ENCODE data around the gene KRTAP10-8.

KRTAP10-8 gene

DNA sequence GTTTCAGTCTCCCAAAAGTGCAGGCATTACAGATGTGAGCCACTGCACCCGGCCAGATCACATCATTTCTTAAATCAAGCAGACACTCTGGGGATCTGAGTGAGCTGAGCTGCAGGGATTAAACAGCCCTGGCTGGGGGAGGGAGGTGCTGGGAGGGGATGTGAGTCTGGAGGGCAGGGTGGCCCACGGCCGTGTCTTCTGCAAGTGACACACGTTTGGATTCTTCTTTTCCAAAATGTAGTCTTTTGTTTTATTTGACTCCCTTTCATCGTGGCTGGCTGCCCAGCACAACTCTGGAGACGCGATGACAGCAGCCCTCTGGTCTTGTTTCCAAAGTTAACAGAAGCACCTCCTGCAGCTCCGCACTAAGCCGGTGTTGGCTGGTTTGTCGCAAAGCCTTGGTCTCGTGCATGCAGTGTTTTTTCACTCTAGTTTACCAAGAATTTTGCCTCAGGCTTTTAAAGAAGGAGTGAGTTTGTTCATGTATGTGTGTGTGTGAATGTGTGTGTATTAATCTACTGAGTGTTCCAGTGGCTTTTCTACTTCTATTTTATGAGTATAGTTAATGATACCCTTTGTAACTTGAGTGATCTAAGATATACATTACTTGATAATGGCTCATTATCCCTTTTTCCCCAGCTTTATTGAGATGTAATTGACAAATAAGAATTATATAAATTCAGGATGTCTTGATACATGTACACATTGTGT lies 28.6 kb upstream of the KRTAP10-8 start:
- no peak for DNase-seq
- Histone ChIP-seq H3K27ac (no peak overlapping the region), H3K4me3 (ENCODE audit: low read depth, low read length) (no peak overlapping the region), H3K27me3 (replicated peaks) (no peaks in the 10 kb centered on the region), H3K36me3 (replicated peaks) (no peaks in the 10 kb centered on the region)
- in situ Hi-C loops (cut with HindIII; ENCODE audit: low pct_ligation_motif_present, low sequenced_read_pairs), result no loop called here
- TF ChIP-seq, protein P1, sequence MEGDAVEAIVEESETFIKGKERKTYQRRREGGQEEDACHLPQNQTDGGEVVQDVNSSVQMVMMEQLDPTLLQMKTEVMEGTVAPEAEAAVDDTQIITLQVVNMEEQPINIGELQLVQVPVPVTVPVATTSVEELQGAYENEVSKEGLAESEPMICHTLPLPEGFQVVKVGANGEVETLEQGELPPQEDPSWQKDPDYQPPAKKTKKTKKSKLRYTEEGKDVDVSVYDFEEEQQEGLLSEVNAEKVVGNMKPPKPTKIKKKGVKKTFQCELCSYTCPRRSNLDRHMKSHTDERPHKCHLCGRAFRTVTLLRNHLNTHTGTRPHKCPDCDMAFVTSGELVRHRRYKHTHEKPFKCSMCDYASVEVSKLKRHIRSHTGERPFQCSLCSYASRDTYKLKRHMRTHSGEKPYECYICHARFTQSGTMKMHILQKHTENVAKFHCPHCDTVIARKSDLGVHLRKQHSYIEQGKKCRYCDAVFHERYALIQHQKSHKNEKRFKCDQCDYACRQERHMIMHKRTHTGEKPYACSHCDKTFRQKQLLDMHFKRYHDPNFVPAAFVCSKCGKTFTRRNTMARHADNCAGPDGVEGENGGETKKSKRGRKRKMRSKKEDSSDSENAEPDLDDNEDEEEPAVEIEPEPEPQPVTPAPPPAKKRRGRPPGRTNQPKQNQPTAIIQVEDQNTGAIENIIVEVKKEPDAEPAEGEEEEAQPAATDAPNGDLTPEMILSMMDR (IDR thresholded peaks at IDR 0.05; ENCODE audit: low read depth, low read length, missing control alignments), result no peak

DNA sequence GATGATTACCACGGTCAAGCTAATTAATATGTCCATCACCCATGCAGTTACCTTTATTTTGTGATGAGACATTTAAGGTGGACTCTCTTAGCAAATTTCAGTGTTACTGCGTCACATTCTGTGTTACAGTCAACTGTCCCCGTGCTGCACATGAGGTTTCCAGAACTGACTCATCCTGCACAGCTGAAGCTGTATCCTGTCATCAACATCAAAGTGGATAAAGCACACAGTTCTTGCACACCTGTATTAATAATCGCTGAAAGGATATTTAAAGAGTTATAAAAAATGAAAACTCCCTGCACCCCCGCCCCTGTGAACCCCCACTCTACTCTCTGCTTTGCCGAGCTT lies 28.1 kb upstream of the KRTAP10-8 start:
- Histone ChIP-seq H3K4me3 (ENCODE audit: low read depth, low read length) (no peak overlapping the region), H3K27ac (no peak overlapping the region), H3K27me3 (replicated peaks) (no peaks in the 10 kb centered on the region), H3K36me3 (replicated peaks) (no peaks in the 10 kb centered on the region)
- DNase-seq, result no peak
- TF ChIP-seq, protein P1 (IDR thresholded peaks at IDR 0.05; ENCODE audit: low read depth, low read length, missing control alignments), result no peak
- in situ Hi-C loops (cut with HindIII; ENCODE audit: low pct_ligation_motif_present, low sequenced_read_pairs), result no loop called here

DNA sequence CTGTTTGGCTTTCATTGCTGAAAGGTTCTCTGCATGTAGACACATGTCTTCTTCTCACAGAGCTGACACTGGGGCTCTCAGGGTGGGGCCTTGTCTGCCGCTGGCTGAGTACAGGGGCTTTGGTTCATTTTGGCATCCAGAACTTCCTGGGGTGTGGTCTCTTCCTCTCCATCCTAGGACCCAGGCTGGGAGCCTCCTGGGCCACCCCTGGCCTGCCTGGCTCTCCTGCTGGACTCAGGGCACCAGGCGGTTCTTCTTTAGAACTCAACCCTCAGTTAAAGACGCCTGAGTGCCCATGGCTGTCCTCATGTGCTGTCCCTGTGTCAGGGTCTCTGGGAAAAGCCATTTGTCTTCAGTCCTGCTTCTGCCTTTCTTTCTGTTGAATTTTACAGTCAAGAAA lies 26.0 kb upstream of the KRTAP10-8 start:
- TF ChIP-seq, protein P1 (IDR thresholded peaks at IDR 0.05; ENCODE audit: low read depth, low read length, missing control alignments), result no peak
- in situ Hi-C loops (cut with HindIII; ENCODE audit: low pct_ligation_motif_present, low sequenced_read_pairs), result no loop called here

DNA sequence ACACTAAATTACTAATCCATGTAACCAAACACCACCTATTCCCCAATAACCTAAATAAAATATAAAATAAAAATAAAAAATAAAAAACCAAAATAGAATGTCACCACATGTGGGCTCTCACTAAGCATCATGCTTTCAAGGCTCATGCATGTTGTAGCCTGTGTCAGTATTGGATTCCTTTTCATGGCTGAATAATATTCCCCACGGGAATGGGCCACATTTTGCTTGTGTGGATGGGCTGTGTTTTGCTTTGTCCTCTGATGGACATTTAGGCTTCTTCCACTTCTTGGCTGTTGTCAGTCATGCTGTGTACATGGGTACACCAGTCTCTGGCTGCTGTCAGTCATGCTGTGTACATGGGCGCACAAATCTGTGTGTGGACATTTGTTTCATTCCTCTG lies 22.8 kb upstream of the KRTAP10-8 start:
- in situ Hi-C loops (cut with HindIII; ENCODE audit: low pct_ligation_motif_present, low sequenced_read_pairs), result no loop called here
- Histone ChIP-seq H3K4me3 (ENCODE audit: low read depth, low read length) (no peak overlapping the region), H3K27ac (no peak overlapping the region), H3K27me3 (replicated peaks) (peaks cover 11% of the 10 kb centered on the region), H3K36me3 (replicated peaks) (no peaks in the 10 kb centered on the region)
- TF ChIP-seq, protein P1 (IDR thresholded peaks at IDR 0.05; ENCODE audit: low read depth, low read length, missing control alignments), result no peak
- no peak for DNase-seq

More for the DNA sequence above, 26.0 kb upstream of the KRTAP10-8 start:
- Histone ChIP-seq H3K4me3 (ENCODE audit: low read depth, low read length) (no peak overlapping the region), H3K36me3 (replicated peaks) (no peaks in the 10 kb centered on the region), H3K27ac (no peak overlapping the region), H3K27me3 (replicated peaks) (no peaks in the 10 kb centered on the region)
- no peak for DNase-seq

DNA sequence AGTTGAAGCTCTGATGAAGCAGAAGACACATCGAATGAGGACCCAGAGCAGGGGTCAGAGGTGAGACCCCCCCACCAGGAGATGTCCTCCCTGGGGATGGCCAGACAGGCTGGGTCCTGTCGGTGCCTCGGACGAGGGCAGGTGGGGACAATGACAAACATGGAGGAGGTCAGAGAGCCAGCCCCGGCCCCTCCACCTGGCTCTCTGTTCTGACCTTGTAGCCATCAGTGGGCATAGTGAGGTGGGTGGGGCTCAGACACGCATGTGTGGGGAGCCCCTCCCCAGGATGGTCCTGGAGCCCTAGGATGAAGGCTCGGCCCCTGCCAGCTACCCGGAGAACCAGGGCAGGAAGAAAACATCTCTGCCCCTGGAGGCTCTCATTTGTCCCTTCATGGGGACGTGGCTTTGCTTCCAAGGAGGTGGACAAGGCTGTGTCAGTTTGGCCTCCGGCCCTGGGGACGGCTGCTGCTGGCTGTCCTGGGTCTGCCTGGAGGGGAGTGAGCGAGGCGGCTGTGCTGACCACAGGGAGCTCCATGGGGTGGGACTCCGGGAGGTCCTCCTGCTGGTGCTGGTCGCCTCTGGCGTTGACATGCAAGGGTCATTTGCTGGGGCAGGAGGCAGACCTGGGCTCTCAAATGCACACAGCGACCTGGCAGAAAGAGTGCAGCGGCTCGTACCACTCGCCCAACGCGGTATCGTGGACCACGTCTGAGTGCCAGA lies 22.1 kb upstream of the KRTAP10-8 start:
- in situ Hi-C loops (cut with HindIII; ENCODE audit: low pct_ligation_motif_present, low sequenced_read_pairs), result no loop called here
- TF ChIP-seq, protein P1 (IDR thresholded peaks at IDR 0.05; ENCODE audit: low read depth, low read length, missing control alignments), result no peak

More for the DNA sequence above, 22.1 kb upstream of the KRTAP10-8 start:
- Histone ChIP-seq H3K27me3 (replicated peaks) (peaks cover 11% of the 10 kb centered on the region), H3K27ac (no peak overlapping the region), H3K4me3 (ENCODE audit: low read depth, low read length) (no peak overlapping the region), H3K36me3 (replicated peaks) (no peaks in the 10 kb centered on the region)
- no peak for DNase-seq

All from brain microvascular endothelial cell (primary cell).